Measurements from ENCODE around the gene IFNAR1. TPM values are rescaled to one million over a fixed set of nuclear protein-coding genes. Genes with fewer than 3 reads are reported as not detected.

The IFNAR1 gene
- total RNA-seq, 1 experiment from 2014 or later = 20.4 TPM

- H3K27ac Mint-ChIP-seq (ENCODE audit: unreplicated experiment) = no peak overlapping the region
- H3K36me3 Mint-ChIP-seq (ENCODE audit: insufficient read depth, unreplicated experiment) = no peaks in the 10 kb centered on the region
- intact Hi-C loops (cut with micrococcal nuclease; ENCODE audit: unreplicated experiment) = no loop called here
- H3K4me3 Mint-ChIP-seq (ENCODE audit: unreplicated experiment) = no peak overlapping the region
- no peak for TF ChIP-seq CTCF (IDR thresholded peaks at IDR 0.05; ENCODE audit: insufficient read depth in 1 of 2, low read depth in 1 of 2, low read length in 1 of 2, severe bottlenecking in 1 of 2, unreplicated experiment in 1 of 2)
- H3K9me3 Mint-ChIP-seq (ENCODE audit: unreplicated experiment) = no peaks in the 10 kb centered on the region
- no peaks in the 10 kb centered on the region for H3K27me3 Mint-ChIP-seq (ENCODE audit: insufficient read depth, unreplicated experiment)
- POLR2A ChIA-PET = no interaction called here
- Histone ChIP-seq H3K9me3 (no peaks in the 10 kb centered on the region), H3K36me3 (ENCODE audit: control insufficient read depth, insufficient read depth, low read length) (no peaks in the 10 kb centered on the region), H3K4me1 (no peaks in the 10 kb centered on the region), H3K4me3 (ENCODE audit: low read depth, low read length) (no peak overlapping the region), H3K27me3 (replicated peaks; ENCODE audit: control insufficient read depth, insufficient read depth, low read length) (no peaks in the 10 kb centered on the region)
- CTCF ChIA-PET = no interaction called here
- BruUV-seq (replicated peaks) = no TSS peak
- H3K4me1 Mint-ChIP-seq (ENCODE audit: low read depth, unreplicated experiment) = peaks cover 5% of the 10 kb centered on the region
- DNase-seq = no peak
Observed at GRCh38 chr21:33396951-33397350, 72.2 kb downstream of the IFNAR1 start.

GRCh38 chr21:33397717-33398116 lies 72.9 kb downstream of the IFNAR1 start:
- Mint-ChIP-seq H3K4me3 (ENCODE audit: unreplicated experiment) (no peak overlapping the region), H3K4me1 (ENCODE audit: low read depth, unreplicated experiment) (peaks cover 5% of the 10 kb centered on the region), H3K9me3 (ENCODE audit: unreplicated experiment) (no peaks in the 10 kb centered on the region), H3K27ac (ENCODE audit: unreplicated experiment) (no peak overlapping the region), H3K36me3 (ENCODE audit: insufficient read depth, unreplicated experiment) (no peaks in the 10 kb centered on the region), H3K27me3 (ENCODE audit: insufficient read depth, unreplicated experiment) (no peaks in the 10 kb centered on the region)
- Histone ChIP-seq H3K9me3 (no peaks in the 10 kb centered on the region), H3K4me3 (ENCODE audit: low read depth, low read length) (no peak overlapping the region), H3K4me1 (0 out of 2 replicates have a peak, but pooled peaks cover 6% of the 10 kb centered on the region), H3K36me3 (ENCODE audit: control insufficient read depth, insufficient read depth, low read length) (no peaks in the 10 kb centered on the region), H3K27me3 (replicated peaks; ENCODE audit: control insufficient read depth, insufficient read depth, low read length) (no peaks in the 10 kb centered on the region)
- intact Hi-C loops (cut with micrococcal nuclease; ENCODE audit: unreplicated experiment) = no loop called here
- no peak for TF ChIP-seq CTCF (IDR thresholded peaks at IDR 0.05; ENCODE audit: insufficient read depth in 1 of 2, low read depth in 1 of 2, low read length in 1 of 2, severe bottlenecking in 1 of 2, unreplicated experiment in 1 of 2)
- POLR2A ChIA-PET = no interaction called here
- DNase-seq = no peak
- BruUV-seq (replicated peaks) = no TSS peak
- CTCF ChIA-PET = interaction anchor here (0.6 kb wide), 1 partner anchor 36 kb away, joined by 3 read pairs; no protein-coding TSS in a partner anchor

GRCh38 chr21:33398361-33398760 lies 73.6 kb downstream of the IFNAR1 start:
- TF ChIP-seq CTCF (IDR thresholded peaks at IDR 0.05; ENCODE audit: insufficient read depth in 1 of 2, low read depth in 1 of 2, low read length in 1 of 2, severe bottlenecking in 1 of 2, unreplicated experiment in 1 of 2) = no peak
- H3K4me1 ChIP-seq = 0 out of 2 replicates have a peak, but pooled peaks cover 6% of the 10 kb centered on the region
- CTCF ChIA-PET = interaction anchor here (0.6 kb wide), 1 partner anchor 37 kb away, joined by 3 read pairs; no protein-coding TSS in a partner anchor
- intact Hi-C loops (cut with micrococcal nuclease; ENCODE audit: unreplicated experiment) = no loop called here
- Mint-ChIP-seq H3K27me3 (ENCODE audit: insufficient read depth, unreplicated experiment) (no peaks in the 10 kb centered on the region), H3K9me3 (ENCODE audit: unreplicated experiment) (no peaks in the 10 kb centered on the region), H3K36me3 (ENCODE audit: insufficient read depth, unreplicated experiment) (no peaks in the 10 kb centered on the region), H3K4me3 (ENCODE audit: unreplicated experiment) (no peak overlapping the region), H3K27ac (ENCODE audit: unreplicated experiment) (no peak overlapping the region), H3K4me1 (ENCODE audit: low read depth, unreplicated experiment) (peaks cover 5% of the 10 kb centered on the region)
- H3K36me3 ChIP-seq (ENCODE audit: control insufficient read depth, insufficient read depth, low read length) = no peaks in the 10 kb centered on the region
- no peaks in the 10 kb centered on the region for H3K27me3 ChIP-seq (replicated peaks; ENCODE audit: control insufficient read depth, insufficient read depth, low read length)
- no TSS peak for BruUV-seq (replicated peaks)
- no peaks in the 10 kb centered on the region for H3K9me3 ChIP-seq
- no peak overlapping the region for H3K4me3 ChIP-seq (ENCODE audit: low read depth, low read length)
- DNase-seq = no peak
- POLR2A ChIA-PET = no interaction called here
